HepG2 (cell line): ENCODE measurements around the gene CD151. TPM values are rescaled to one million over a fixed set of nuclear protein-coding genes. Genes with fewer than 3 reads are reported as not detected.

ENCODE experiments used
- ARHGAP35 ChIP-seq: sonication (generic); formaldehyde crosslinking; IDR thresholded peaks from 2 replicates; pipeline ENCODE4 v1.9.0; 2022; ENCODE audit warnings: mild to moderate bottlenecking, inconsistent platforms, moderate library complexity, missing genetic modification reagents, borderline replicate concordance
- FOXA3 ChIP-seq: IDR thresholded peaks from 2 replicates; pipeline ENCODE4 v1.6.1; 2016; ENCODE audit warnings: missing genetic modification reagents, missing compliant biosample characterization
- GABPA ChIP-seq, 2 experiments: IDR thresholded peaks; 2 replicates each; pipeline ENCODE4 v1.6.1; 2011 to 2016; ENCODE audit warnings: low read depth in 2 of 2, low read length in 1 of 2, missing biosample characterization in 1 of 2, missing genetic modification characterization in 1 of 2
- IKZF4 ChIP-seq: sonication (generic); formaldehyde crosslinking; IDR thresholded peaks from 2 replicates; pipeline ENCODE4 v1.5.1; 2020; ENCODE audit warnings: borderline replicate concordance, mild to moderate bottlenecking, low read depth, missing genetic modification reagents; ENCODE audit errors: not compliant biosample characterization
- KLF12 ChIP-seq: sonication (generic); formaldehyde crosslinking; IDR thresholded peaks from 2 replicates; pipeline ENCODE4 v1.4.0; 2020; ENCODE audit warnings: missing genetic modification reagents, borderline replicate concordance
- SOX13 ChIP-seq, 3 experiments: fragments of 450-650 bp in 1 of 3; sonication (generic) in 1 of 3; formaldehyde crosslinking in 1 of 3; IDR thresholded peaks in 2 of 3; conservative IDR thresholded peaks in 1 of 3; 2 replicates each; pipeline versions ENCODE4 v1.5.0 to v1.6.1; 2016 to 2020; ENCODE audit warnings: antibody characterized with exemption in 1 of 3, mild to moderate bottlenecking in 1 of 3, missing compliant biosample characterization in 1 of 3, missing genetic modification reagents in 1 of 3, moderate library complexity in 1 of 3
- ZBTB21 ChIP-seq: sonication (generic); formaldehyde crosslinking; IDR thresholded peaks from 2 replicates; pipeline ENCODE4 v1.4.0; 2020; ENCODE audit warnings: missing genetic modification reagents
- ZKSCAN5 ChIP-seq: sonication (generic); formaldehyde crosslinking; IDR thresholded peaks from 2 replicates; pipeline ENCODE4 v1.5.1; 2020; ENCODE audit warnings: mild to moderate bottlenecking, missing genetic modification reagents
- ZNF839 ChIP-seq: sonication (generic); formaldehyde crosslinking; IDR thresholded peaks from 2 replicates; pipeline ENCODE4 v1.4.0; 2020; ENCODE audit warnings: missing genetic modification reagents, mild to moderate bottlenecking, borderline replicate concordance
- polyA plus RNA-seq, 8 experiments: library from polyadenylated mRNA; depleted of rRNA in 3 of 8; stranded (reverse) in 7 of 8; unstranded in 1 of 8; fragments of >200 nt; fragmentation: Illumina TruSeq in 4 of 8; extraction: Trizol in 4 of 8; gene quantifications; 2 replicates each; pipeline versions ENCODE4 v1.2.1 to v1.2.3, GENCODE V29; 2011 to 2016; ENCODE audit warnings: low read depth in 4 of 8, missing spikeins in 1 of 8, mixed read lengths in 1 of 8; ENCODE audit not compliant: insufficient read depth in 1 of 8
- total RNA-seq, 5 experiments: library from RNA; depleted of rRNA; stranded (reverse); fragments of >200 nt; fragmentation: Illumina TruSeq; extraction: Trizol; gene quantifications; 2 replicates each; pipeline ENCODE4 v1.2.3, GENCODE V29; 2016; ENCODE audit warnings: low read depth in 1 of 5
- TF ChIP-seq, protein P1 (sequence below): sonication (generic); formaldehyde crosslinking; conservative IDR thresholded peaks from 2 replicates; pipeline ENCODE4 v1.4.0; 2020; ENCODE audit warnings: missing genetic modification reagents
- TF ChIP-seq, protein P2 (sequence below): sonication (generic); formaldehyde crosslinking; IDR thresholded peaks from 2 replicates; pipeline ENCODE4 v1.4.0; 2020; ENCODE audit warnings: missing genetic modification reagents, borderline replicate concordance
- TF ChIP-seq, protein P3 (sequence below): sonication (generic); formaldehyde crosslinking; IDR thresholded peaks from 2 replicates; pipeline ENCODE4 v1.5.0; 2020; ENCODE audit warnings: missing genetic modification reagents, mild to moderate bottlenecking, borderline replicate concordance
- TF ChIP-seq, protein P4 (sequence below): sonication (generic); formaldehyde crosslinking; IDR thresholded peaks from 2 replicates; pipeline ENCODE4 v1.4.0; 2020; ENCODE audit warnings: missing genetic modification reagents; ENCODE audit errors: not compliant biosample characterization
- TF ChIP-seq, protein P5 (sequence below): sonication (generic); formaldehyde crosslinking; IDR thresholded peaks from 2 replicates; pipeline ENCODE4 v1.4.0; 2020; ENCODE audit warnings: missing genetic modification reagents, borderline replicate concordance

CD151 gene
- total and polyA plus RNA-seq, 2 of the 13 experiments (the other 11 are each of a cell fraction or from before 2014, with no cell fraction given), result 125 to 197 TPM

DNA sequence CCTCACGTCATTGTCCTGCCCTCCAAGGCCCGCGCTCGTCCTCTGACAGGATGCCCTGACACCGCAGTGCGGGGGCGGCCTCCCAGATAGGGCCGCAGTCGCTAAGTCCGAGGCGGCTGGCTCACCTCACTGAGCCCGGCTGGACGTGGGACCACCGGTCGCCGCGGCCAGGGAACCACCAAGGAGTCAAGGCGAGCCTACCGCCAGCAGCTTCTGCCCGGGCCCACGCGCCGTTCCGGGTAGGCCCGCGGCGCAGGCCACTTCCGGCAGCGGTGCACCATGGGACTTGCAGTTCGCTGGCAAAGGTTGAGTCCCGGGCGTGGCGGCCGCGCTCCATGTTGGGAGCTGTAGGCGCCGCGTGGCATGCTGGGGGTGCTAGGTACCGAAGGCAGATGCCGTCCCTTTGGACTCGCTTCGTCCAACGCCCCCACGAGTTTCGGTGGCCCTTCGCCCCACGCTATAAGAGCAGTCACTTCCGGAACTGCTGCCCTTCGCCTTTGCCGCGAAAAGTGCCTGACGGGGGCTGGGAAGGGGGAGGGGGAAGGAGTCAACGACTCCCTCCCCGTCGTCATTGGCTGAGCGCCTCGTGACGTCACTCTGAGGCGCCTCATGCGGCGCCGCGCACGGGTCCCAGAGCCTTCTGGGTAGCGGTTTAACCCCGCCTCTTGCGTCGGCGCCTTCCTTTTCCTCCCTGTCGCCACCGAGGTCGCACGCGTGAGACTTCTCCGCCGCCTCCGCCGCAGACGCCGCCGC lies 23.3 kb upstream of the CD151 start, which contains the start of gene RPLP2 (continued):
- TF ChIP-seq ZNF839 (CRISPR knock-in tag) (peak; percentile 91), FOXA3 (peak; percentile 34; the same call in 1 of the 2 replicates), IKZF4 (CRISPR knock-in tag) (peak; percentile 87), ZKSCAN5 (CRISPR knock-in tag) (no peak), SOX13 (IDR thresholded peaks at IDR 0.05) (no peak), SOX13 (CRISPR knock-in tag; conservative IDR thresholded peaks at IDR 0.05 in 1 of 2, IDR thresholded peaks at IDR 0.05 in 1 of 2) (no peak; a peak in 1 of 4 replicates), GABPA (IDR thresholded peaks at IDR 0.05; ENCODE audit: low read depth, low read length) (no peak), GABPA (CRISPR knock-in tag; IDR thresholded peaks at IDR 0.05; ENCODE audit: low read depth) (peak; percentile 92), KLF12 (peak; percentile 87), ARHGAP35 (CRISPR knock-in tag) (peak; percentile 51; the same call in 1 of the 2 replicates), ZBTB21 (CRISPR knock-in tag) (peak; percentile 80)
- TF ChIP-seq, protein P1, sequence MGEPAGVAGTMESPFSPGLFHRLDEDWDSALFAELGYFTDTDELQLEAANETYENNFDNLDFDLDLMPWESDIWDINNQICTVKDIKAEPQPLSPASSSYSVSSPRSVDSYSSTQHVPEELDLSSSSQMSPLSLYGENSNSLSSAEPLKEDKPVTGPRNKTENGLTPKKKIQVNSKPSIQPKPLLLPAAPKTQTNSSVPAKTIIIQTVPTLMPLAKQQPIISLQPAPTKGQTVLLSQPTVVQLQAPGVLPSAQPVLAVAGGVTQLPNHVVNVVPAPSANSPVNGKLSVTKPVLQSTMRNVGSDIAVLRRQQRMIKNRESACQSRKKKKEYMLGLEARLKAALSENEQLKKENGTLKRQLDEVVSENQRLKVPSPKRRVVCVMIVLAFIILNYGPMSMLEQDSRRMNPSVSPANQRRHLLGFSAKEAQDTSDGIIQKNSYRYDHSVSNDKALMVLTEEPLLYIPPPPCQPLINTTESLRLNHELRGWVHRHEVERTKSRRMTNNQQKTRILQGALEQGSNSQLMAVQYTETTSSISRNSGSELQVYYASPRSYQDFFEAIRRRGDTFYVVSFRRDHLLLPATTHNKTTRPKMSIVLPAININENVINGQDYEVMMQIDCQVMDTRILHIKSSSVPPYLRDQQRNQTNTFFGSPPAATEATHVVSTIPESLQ (CRISPR knock-in tag), result 0 out of 2 replicates have a peak, but pooled peaks have one; percentile 61
- TF ChIP-seq, protein P2, sequence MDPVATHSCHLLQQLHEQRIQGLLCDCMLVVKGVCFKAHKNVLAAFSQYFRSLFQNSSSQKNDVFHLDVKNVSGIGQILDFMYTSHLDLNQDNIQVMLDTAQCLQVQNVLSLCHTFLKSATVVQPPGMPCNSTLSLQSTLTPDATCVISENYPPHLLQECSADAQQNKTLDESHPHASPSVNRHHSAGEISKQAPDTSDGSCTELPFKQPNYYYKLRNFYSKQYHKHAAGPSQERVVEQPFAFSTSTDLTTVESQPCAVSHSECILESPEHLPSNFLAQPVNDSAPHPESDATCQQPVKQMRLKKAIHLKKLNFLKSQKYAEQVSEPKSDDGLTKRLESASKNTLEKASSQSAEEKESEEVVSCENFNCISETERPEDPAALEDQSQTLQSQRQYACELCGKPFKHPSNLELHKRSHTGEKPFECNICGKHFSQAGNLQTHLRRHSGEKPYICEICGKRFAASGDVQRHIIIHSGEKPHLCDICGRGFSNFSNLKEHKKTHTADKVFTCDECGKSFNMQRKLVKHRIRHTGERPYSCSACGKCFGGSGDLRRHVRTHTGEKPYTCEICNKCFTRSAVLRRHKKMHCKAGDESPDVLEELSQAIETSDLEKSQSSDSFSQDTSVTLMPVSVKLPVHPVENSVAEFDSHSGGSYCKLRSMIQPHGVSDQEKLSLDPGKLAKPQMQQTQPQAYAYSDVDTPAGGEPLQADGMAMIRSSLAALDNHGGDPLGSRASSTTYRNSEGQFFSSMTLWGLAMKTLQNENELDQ, result no peak
- TF ChIP-seq, protein P3, sequence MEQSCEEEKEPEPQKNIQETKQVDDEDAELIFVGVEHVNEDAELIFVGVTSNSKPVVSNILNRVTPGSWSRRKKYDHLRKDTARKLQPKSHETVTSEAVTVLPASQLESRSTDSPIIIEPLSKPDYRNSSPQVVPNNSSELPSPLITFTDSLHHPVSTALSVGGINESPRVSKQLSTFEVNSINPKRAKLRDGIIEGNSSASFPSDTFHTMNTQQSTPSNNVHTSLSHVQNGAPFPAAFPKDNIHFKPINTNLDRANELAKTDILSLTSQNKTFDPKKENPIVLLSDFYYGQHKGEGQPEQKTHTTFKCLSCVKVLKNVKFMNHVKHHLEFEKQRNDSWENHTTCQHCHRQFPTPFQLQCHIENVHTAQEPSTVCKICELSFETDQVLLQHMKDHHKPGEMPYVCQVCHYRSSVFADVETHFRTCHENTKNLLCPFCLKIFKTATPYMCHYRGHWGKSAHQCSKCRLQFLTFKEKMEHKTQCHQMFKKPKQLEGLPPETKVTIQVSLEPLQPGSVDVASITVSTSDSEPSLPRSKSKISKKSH (CRISPR knock-in tag), result peak; percentile 70
- TF ChIP-seq, protein P4, sequence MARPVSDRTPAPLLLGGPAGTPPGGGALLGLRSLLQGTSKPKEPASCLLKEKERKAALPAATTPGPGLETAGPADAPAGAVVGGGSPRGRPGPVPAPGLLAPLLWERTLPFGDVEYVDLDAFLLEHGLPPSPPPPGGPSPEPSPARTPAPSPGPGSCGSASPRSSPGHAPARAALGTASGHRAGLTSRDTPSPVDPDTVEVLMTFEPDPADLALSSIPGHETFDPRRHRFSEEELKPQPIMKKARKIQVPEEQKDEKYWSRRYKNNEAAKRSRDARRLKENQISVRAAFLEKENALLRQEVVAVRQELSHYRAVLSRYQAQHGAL (CRISPR knock-in tag), result peak; percentile 61
- TF ChIP-seq, protein P5, sequence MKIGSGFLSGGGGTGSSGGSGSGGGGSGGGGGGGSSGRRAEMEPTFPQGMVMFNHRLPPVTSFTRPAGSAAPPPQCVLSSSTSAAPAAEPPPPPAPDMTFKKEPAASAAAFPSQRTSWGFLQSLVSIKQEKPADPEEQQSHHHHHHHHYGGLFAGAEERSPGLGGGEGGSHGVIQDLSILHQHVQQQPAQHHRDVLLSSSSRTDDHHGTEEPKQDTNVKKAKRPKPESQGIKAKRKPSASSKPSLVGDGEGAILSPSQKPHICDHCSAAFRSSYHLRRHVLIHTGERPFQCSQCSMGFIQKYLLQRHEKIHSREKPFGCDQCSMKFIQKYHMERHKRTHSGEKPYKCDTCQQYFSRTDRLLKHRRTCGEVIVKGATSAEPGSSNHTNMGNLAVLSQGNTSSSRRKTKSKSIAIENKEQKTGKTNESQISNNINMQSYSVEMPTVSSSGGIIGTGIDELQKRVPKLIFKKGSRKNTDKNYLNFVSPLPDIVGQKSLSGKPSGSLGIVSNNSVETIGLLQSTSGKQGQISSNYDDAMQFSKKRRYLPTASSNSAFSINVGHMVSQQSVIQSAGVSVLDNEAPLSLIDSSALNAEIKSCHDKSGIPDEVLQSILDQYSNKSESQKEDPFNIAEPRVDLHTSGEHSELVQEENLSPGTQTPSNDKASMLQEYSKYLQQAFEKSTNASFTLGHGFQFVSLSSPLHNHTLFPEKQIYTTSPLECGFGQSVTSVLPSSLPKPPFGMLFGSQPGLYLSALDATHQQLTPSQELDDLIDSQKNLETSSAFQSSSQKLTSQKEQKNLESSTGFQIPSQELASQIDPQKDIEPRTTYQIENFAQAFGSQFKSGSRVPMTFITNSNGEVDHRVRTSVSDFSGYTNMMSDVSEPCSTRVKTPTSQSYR (CRISPR knock-in tag), result peak; percentile 70; the same call in 1 of the 2 replicates
